Sciatic nerve (tissue), 2 donors: ENCODE results near the gene TEAD2. TPM values are rescaled to one million over a fixed set of nuclear protein-coding genes. Genes with fewer than 3 reads are reported as not detected.
"Not testable (repeated sequence)": the region's sequence is repeated elsewhere in the genome, so short reads cannot be mapped to it uniquely, and the experiment has no call there.

Experiments
- ATAC-seq: fragments of 200-7000 bp; cut with Tn5 transposase; one replicate; pipeline ENCODE4 v1.9.1; 2020; ENCODE audit warnings: mild to moderate bottlenecking, moderate library complexity
- DNase-seq: peaks from one replicate; pipeline ENCODE4 v3.0.0-alpha.2; 2020; ENCODE audit warnings: low spot score
- intact Hi-C: fragments of 100-400 bp; cut with DNase I; formaldehyde crosslinking; loops from one replicate; pipeline ENCODE4 v1.14.2; 2022
- microRNA-seq: library from miRNA; unstranded; fragments of <30 nt; microRNA quantifications from one replicate; pipeline ENCODE4 v1.2.0, GENCODE V29; 2020
- total RNA-seq: library from RNA; stranded (reverse); fragmentation: NEBNext Ultra II Directional; extraction: Animal tissue kit (Norgen Biotek cat#: 25700); gene quantifications from one replicate; pipeline ENCODE4 v1.2.1, GENCODE V29; 2021
- donor health status: DM: no; HTN: no; CAD: no.
- donor health status: DM: no; HTN: no; CAD: no.

Gene TEAD2
- total RNA-seq, 1 donor from 2014 or later = 33.0 TPM

DNA sequence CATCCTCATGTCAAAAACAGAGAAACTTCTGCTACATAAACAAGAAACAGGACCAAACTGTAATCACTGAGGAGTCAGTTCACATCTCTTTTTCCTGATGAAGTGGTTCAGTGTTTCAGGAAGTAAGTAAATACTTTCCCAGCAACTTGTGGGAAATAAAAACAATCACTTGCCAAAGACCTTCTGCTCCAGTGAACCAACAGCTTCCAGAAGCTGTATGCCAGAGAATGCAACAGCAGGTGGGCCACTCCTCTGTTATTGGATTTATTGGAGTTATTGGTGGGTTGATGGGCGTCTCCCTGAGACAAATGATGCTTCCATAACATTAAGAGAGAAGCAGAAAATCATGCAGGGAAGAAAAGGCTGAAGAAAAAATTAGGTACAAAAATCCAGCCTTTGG lies 47.1 kb downstream of the TEAD2 start:
- no peak for ATAC-seq
- intact Hi-C loops = no loop called here
- no peak for DNase-seq

- DNase-seq = no peak
- no peak for ATAC-seq
- intact Hi-C loops = no loop called here
These were observed 53.1 kb downstream of the TEAD2 start for GRCh38 chr19:49309087-49309486.

DNA sequence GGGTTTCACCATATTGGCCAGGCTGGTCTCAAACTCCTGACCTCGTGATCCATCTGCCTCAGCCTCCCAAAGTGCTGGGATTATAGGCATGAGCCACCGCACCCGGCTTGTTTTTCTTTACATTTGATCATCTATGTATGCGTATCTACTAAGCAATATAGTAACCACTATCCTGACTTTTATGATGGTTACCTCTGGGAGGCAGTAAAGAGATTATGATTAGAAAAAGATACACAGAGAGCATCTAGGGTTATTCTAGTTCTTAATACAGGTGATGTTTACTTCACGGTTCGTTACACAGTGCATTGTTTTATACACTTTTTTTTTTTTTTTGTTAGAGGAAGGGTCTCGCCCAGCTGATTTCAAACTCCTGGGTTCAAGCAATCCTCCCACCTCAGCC lies 55.5 kb downstream of the TEAD2 start:
- intact Hi-C loops, ATAC-seq: not testable (repeated sequence)

GRCh38 chr19:49301866-49302252 lies 60.4 kb downstream of the TEAD2 start:
- DNase-seq (no peak), ATAC-seq (no peak)
- intact Hi-C loops = no loop called here

More for the DNA sequence above, 55.5 kb downstream of the TEAD2 start:
- DNase-seq = not testable (repeated sequence)

GRCh38 chr19:49301165-49301865 lies 60.9 kb downstream of the TEAD2 start:
- peak; percentile 82 for DNase-seq
- intact Hi-C loops = no loop called here
- peak; percentile 68 for ATAC-seq

DNA sequence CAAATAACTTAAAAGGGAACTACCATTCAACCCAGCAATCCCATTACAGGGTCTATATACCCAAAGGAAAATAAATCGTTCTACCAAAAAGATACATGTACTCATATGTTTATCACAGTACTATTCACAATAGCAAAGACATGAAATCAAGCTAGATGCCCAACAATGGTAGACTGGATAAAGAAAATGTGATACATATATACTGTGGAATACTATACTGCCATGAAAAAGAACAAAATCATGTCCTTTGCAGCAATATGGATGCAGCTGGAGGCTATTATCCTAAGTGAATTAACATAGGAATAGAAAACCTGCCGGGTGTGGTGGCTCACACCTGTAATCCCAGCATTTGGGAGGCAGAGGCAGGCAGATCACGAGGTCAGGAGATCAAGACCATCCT lies 63.6 kb downstream of the TEAD2 start:
- DNase-seq, ATAC-seq, intact Hi-C loops: not testable (repeated sequence)

GRCh38 chr19:49297403-49297802 lies 64.8 kb downstream of the TEAD2 start:
- DNase-seq = no peak
- no peak for ATAC-seq
- intact Hi-C loops = no loop called here

DNA sequence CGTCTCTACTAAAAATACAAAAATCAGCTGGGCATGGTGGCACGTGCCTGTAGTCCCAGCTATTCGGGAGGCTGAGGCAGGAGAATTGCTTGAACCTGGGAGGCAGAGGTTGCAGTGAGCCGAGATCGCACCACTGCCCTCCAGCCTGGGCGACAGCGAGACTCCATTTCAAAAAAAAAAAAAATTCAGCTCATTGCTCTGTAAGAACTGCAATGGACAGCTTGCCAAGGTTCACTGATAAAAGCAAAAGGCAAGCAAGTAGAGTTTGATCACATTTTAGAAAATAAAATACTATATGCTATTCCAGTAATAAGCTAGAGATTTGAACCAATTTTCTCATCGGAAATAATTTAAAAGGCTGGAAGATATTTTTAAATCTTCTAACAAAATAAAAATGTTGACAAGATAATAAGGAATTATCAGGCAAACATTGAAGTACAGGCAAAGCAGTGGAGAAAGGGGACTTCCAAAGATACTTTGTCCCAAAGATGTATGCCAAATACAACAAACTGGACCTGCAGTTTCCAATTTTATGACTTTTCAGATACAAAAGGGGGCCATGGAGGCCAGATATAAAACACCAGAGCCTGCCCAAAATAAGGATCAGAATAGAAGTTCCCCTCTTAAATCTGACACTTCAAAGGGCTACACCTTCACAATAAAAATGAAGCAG lies 66.9 kb downstream of the TEAD2 start:
- intact Hi-C loops = no loop called here
- ATAC-seq (no peak), DNase-seq (no peak)

DNA sequence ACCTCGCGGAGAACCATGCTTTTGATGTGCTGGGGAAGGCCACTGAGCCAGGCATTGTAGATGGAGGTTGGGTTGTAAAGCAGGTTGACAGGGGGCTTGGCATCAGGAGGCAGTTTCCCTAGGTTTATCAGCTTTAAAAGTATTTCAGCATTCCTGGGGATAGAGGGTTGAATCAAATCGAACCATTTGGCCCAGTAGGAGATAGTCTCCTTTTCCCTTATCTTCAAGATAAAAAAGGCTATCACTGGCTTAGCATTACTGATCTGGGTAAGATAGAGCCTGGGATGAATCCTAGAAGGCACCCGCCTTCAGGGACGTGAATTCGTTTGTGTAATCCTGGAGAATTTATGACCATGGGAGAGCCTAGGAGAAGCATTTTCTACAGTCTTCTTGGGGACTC lies 67.8 kb downstream of the TEAD2 start:
- ATAC-seq (no peak), DNase-seq (no peak)
- intact Hi-C loops = no loop called here

Small RNA genes lying within 50 kb of the gene (microRNA-seq; reads per million reads assigned to microRNA genes)
- gene MIR4324 = not detected

Other genes starting within 250 kb of the TEAD2 start
- gene LIN7B, start 248.0 kb downstream of the TEAD2 start, total RNA-seq = 9.8 TPM
- 0.67 TPM for gene C19orf73, start 243.3 kb downstream of the TEAD2 start, total RNA-seq
- gene PPFIA3, start 242.9 kb downstream of the TEAD2 start, total RNA-seq = 6.3 TPM
- 5.1 TPM for gene HRC, start 207.0 kb downstream of the TEAD2 start, total RNA-seq
- 32.5 TPM for gene TRPM4, start 204.6 kb downstream of the TEAD2 start, total RNA-seq
- 5.6 TPM for gene SLC6A16, start 37.2 kb downstream of the TEAD2 start, total RNA-seq
- gene CD37, start 27.0 kb downstream of the TEAD2 start, total RNA-seq = 21.3 TPM
- 0.89 TPM for gene DKKL1, start 1.5 kb upstream of the TEAD2 start, total RNA-seq
- gene KASH5, start 25.8 kb upstream of the TEAD2 start, total RNA-seq = not detected
- gene PTH2, start 61.0 kb upstream of the TEAD2 start, total RNA-seq = not detected
- not detected for gene GFY, start 63.0 kb upstream of the TEAD2 start, total RNA-seq
- 3.8 TPM for gene SLC17A7, start 79.1 kb upstream of the TEAD2 start, total RNA-seq
- gene PIH1D1, start 89.4 kb upstream of the TEAD2 start, total RNA-seq = 73.2 TPM
- 23.0 TPM for gene ALDH16A1, start 90.8 kb upstream of the TEAD2 start, total RNA-seq
- gene FLT3LG, start 111.8 kb upstream of the TEAD2 start, total RNA-seq = 19.6 TPM
- gene RPL13A, start 125.2 kb upstream of the TEAD2 start, total RNA-seq = 1,735 TPM
- gene RPS11, start 134.0 kb upstream of the TEAD2 start, total RNA-seq = 1,507 TPM
- gene FCGRT, start 150.2 kb upstream of the TEAD2 start, total RNA-seq = 263 TPM
- 48.5 TPM for gene RCN3, start 165.6 kb upstream of the TEAD2 start, total RNA-seq
- gene NOSIP, start 218.1 kb upstream of the TEAD2 start, total RNA-seq = 41.7 TPM
- 1.7 TPM for gene PRRG2, start 218.9 kb upstream of the TEAD2 start, total RNA-seq
- gene PRR12, start 228.8 kb upstream of the TEAD2 start, total RNA-seq = 37.0 TPM